ENCODE results near the gene TES.
"Not testable (repeated sequence)": the region's sequence is repeated elsewhere in the genome, so short reads cannot be mapped to it uniquely, and the experiment has no call there.

The TES gene

DNA sequence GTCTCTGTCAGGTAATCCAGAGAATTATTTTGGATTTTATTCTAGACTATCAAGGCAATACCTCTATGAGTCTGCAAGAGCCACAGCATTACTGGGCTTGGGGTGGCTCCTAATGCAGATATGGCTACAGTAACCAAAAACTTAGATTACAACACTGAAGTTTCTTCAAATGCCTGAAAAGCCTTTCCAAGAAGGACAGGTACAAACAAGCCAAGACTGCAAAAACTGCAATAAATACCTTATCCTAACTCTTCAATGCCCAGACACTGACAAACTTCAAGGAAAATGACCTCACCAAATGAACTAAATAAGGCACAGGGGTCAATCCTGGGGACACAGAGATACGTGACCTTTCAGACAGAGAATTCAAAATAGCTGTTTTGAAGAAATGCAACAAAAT, 82.0 kb downstream of the TES start:
- no peak for DNase-seq

DNA sequence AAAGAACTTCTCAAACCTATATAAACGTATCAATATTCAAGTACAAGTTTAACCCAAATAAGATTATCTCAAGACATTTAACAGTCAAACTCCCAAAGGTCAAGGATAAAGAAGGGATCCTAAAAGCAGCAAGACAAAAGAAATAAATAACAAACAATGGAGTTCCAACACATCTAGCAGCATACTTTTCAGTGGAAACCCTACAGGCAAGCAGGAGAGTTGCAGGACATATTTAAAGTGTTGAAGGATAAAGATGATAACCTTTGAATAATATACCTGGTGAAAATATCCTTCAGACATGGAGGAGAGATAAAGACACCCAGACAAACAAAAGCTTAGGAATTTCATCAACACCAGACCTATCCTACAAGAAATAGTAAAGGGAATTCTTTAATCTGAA, 82.8 kb downstream of the TES start:
- no peak for DNase-seq

DNA sequence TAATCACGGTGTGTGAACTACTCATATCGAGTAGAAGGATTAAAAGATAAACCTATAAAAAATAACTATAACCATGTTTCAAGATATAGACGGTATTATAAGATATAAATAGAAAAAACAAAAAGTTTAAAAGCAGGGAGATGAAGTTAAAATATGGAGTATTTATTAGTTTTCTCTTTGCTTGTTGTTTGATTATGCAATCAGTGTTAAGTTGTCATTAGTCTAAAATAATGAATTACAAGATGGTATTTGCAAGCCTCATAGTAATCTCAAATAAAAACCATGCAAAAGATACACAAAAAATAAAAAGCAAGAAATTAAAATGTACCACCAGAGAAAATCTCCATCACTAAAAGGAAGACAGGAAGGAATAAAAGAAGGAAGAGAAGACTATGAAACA, 83.3 kb downstream of the TES start:
- DNase-seq: no peak

DNA sequence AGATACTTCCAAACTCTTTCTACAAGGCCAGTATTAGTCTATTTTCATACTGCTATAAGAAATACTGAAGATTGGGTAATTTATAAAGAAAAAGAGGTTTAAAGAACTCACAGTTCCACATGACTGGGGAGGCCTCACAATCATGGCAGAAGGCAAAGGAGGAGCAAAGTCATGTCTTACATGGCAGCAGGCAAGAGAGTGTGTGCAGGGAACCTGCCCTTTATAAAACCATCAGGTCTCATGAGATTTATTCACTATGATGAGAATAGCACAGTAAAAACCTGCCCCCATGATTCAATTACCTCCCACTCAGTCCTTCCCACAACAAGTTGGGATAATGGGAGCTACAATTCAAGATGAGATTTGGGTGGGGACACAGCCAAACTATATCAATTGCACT, 85.6 kb downstream of the TES start:
- DNase-seq: not testable (repeated sequence)

DNA sequence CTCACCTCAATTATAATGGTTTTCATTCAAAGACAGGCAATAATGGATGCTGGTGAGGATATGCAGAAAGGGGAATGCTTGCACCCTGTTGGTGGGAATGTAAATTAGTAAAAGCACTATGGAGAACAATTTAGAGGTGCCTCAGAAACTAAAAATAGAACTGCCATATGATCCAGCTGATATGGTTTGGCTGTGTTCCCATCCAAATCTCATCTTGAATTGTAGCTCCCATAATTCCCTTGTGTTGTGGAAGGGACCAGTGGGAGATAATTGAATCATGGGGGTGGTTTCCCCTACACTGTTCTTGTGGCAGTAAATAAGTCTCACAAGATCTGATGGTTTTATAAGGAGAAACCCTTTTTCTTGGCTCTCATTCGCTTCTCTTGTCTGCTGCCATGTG, 87.7 kb downstream of the TES start:
- no peak for DNase-seq

DNA sequence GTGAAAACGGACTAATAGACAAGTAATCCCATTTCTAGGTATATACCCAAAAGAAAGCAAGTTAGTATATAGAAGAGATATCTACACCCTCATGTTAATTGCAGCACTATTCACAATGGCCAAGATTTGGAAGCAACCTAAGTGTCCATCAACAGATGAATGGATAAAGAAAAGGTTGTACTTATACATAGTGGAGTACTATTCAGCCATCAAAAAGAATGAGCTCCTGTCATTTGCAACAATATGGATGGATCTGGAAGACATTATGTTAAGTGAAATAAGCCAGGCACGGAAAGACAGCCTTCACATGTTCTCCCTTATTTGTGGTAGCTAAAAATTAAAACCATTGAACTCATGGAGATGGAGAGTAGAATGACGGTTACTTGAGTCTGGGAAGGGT, 88.2 kb downstream of the TES start:
- no peak for DNase-seq

DNA sequence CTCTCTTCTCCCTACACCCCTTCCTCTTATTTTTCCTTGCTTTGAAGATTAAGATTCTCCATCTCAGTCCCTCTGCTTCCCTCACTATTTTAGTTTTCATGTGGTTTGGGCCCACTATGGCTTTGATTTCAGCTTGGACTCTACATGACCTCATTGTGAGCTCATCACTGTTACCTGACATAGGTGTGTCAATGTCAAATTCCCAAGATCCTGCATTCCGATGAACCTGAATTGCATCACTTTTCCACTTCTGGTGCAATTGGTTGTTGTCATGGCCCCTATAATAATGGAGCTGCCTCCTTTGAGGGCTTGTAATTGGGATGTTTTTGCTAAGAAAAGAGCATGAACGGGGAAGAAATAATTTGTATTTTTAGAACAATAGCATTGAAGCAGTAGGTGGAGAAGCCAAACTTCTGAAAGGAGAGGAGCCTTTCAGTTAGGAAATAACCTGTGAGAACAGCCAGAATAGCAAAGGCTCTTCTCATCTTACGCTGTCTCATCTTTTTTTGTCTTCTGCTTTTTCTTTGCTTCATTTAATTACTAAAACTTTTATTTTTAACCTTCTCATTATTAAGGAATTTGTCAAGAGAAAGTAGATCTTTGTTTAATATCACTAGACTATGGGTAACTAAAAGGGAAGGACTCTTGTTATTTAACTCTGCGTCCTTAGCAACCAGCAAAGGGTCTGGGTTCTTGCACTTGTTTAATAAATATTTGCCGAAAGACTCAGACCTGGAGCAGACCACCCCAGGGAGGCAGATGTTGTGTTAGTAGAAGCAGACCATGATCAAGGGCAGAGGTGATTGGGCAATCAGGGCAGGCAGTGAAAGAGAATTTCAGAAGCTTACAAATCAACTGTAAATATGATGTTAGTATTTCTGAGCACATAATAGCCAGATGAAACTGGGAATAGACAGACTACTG, 95.4 kb downstream of the TES start:
- no peak for DNase-seq

DNA sequence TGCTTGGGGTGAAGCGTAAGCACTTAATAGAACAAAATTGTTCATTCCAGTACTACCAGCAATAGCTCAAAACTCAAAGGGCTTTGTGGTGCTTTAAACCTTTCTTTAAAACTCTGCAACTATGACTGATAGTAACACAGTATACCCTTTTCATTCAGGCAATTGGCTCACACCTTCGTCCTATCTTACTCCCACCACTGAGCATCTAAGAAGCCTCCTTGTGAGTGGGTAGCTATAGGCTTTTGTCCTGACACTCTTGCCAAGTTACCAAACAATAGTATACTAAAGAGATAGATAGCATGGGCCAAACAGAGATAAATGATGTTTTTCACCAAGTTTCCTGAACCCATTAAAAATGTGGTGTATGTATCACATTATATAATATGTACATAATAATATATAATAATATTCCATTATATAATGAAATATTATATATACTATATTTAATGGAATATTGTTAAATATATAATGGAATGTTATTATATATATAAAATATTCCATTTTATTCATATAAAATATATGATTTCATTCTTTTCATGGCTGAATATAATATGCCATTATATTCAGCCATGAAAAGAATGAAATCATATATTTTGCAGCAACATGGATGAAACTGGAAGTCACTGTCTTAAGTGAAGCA, 96.2 kb downstream of the TES start:
- no peak for DNase-seq

DNA sequence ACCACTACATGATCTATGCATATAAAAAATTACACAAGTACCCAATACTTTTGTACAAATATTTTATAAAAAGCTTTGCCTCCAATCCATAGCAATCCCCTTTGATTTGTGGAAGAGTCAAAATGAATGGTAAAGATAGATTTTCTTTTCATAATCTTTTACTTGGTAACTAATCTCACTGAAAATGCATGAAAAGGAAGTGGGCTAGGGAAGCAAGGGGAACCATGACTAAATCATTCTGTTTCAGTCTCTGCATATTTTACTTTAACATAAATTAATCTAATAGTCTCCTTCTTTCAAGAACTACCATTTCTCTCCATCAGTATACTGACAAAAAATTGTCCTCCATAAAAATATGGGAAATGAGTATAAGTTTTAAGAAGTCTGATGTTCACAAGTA, 96.9 kb downstream of the TES start:
- DNase-seq: no peak
